ENCODE results near the gene MRGPRF. TPM values are rescaled to one million over a fixed set of nuclear protein-coding genes. Genes with fewer than 3 reads are reported as not detected.

The MRGPRF gene
- total RNA-seq, 1 donor from 2014 or later: 0.53 TPM

DNA sequence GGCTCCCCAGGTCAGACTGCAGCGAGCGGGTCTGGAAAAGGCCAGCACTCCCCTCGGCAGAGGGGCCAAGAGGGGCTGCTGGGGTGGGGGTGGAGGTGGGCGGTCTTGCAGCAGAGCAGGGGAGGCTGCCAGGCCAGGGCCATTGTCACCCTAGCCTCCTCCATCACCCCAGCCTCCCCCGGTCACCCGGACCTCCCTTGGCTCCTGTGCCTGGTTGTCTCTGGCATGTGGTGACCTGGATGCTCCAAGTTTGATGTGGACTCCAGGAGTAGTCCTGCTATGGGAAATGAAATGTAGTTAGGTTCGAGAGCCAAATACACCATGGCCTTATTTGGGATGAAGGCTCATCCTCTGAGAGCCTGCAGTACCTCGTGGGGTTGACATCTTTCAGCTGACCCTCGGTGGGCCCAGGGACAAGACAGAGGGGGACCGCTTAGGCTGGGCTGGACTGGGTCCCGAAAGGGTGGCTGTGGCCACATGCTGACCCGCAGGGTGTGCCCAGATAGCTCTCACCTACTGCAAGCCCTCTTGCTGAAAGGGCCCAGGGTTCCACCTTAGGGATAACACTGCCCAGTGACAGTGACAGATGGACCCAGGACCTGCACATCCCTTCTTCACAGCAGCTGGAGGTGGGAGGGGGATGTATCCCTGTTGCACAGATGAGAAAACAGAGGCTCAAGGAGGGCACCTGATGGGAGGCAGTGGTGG lies 56.3 kb downstream of the MRGPRF start:
- FAIRE-seq (peak; percentile 13), DNase-seq (ENCODE audit: low read depth) (no peak)
- TF ChIP-seq, protein P1, sequence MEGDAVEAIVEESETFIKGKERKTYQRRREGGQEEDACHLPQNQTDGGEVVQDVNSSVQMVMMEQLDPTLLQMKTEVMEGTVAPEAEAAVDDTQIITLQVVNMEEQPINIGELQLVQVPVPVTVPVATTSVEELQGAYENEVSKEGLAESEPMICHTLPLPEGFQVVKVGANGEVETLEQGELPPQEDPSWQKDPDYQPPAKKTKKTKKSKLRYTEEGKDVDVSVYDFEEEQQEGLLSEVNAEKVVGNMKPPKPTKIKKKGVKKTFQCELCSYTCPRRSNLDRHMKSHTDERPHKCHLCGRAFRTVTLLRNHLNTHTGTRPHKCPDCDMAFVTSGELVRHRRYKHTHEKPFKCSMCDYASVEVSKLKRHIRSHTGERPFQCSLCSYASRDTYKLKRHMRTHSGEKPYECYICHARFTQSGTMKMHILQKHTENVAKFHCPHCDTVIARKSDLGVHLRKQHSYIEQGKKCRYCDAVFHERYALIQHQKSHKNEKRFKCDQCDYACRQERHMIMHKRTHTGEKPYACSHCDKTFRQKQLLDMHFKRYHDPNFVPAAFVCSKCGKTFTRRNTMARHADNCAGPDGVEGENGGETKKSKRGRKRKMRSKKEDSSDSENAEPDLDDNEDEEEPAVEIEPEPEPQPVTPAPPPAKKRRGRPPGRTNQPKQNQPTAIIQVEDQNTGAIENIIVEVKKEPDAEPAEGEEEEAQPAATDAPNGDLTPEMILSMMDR (IDR thresholded peaks at IDR 0.05; ENCODE audit: insufficient read depth, low read length, severe bottlenecking): no peak
- H3K4me3 ChIP-seq (ENCODE audit: low read depth, low read length): no peak overlapping the region
- no peaks in the 10 kb centered on the region for H3K27me3 ChIP-seq (ENCODE audit: control insufficient read depth, insufficient read depth, low read length)
- no peaks in the 10 kb centered on the region for H3K36me3 ChIP-seq (ENCODE audit: control insufficient read depth, insufficient read depth, low read length)

DNA sequence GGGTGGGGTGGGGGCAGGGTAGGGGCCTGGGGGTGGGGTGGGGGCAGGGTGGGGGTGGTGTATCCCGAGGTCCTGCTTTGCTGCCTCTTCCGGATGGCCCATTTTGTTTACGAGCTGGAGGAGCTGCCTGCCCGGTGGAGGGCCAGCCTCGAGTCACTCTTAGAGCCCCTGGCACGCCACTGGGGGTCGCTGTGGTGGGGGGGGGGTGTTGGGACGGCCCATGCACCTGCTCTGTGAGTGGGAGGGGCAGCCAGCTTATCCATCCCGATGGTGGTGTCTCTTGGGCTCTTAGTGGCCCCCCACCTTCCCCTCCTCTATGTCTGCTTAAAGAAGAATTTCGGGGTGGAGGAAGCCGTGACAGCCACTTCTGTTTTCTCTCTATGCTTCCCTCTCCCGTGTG lies 56.9 kb downstream of the MRGPRF start:
- FAIRE-seq (no peak), DNase-seq (ENCODE audit: low read depth) (no peak)
- TF ChIP-seq, protein P1 (IDR thresholded peaks at IDR 0.05; ENCODE audit: insufficient read depth, low read length, severe bottlenecking): no peak
- H3K27me3 ChIP-seq (ENCODE audit: control insufficient read depth, insufficient read depth, low read length): no peaks in the 10 kb centered on the region
- H3K36me3 ChIP-seq (ENCODE audit: control insufficient read depth, insufficient read depth, low read length): no peaks in the 10 kb centered on the region
- H3K4me3 ChIP-seq (ENCODE audit: low read depth, low read length): no peak overlapping the region

DNA sequence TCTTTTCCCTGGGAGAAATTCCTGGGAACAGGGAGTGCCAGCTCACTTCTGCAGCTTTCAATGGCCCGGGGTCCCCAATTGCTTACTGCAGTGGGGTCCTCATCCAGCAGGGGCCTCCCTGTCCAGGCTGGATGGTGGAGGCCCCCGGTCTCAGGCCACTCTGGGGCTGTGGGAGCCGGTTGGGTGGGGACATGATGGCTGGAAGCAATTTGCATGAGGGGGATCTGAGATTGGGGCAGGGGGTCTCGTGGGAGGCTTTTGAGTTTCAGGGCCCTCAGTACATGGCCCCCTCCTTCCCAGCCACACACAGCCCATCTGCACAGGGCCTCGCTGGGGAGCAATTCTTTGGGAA lies 57.5 kb downstream of the MRGPRF start:
- DNase-seq (ENCODE audit: low read depth) (no peak), FAIRE-seq (no peak)
- no peaks in the 10 kb centered on the region for H3K27me3 ChIP-seq (ENCODE audit: control insufficient read depth, insufficient read depth, low read length)
- no peaks in the 10 kb centered on the region for H3K36me3 ChIP-seq (ENCODE audit: control insufficient read depth, insufficient read depth, low read length)
- TF ChIP-seq, protein P1 (IDR thresholded peaks at IDR 0.05; ENCODE audit: insufficient read depth, low read length, severe bottlenecking): no peak
- H3K4me3 ChIP-seq (ENCODE audit: low read depth, low read length): no peak overlapping the region

DNA sequence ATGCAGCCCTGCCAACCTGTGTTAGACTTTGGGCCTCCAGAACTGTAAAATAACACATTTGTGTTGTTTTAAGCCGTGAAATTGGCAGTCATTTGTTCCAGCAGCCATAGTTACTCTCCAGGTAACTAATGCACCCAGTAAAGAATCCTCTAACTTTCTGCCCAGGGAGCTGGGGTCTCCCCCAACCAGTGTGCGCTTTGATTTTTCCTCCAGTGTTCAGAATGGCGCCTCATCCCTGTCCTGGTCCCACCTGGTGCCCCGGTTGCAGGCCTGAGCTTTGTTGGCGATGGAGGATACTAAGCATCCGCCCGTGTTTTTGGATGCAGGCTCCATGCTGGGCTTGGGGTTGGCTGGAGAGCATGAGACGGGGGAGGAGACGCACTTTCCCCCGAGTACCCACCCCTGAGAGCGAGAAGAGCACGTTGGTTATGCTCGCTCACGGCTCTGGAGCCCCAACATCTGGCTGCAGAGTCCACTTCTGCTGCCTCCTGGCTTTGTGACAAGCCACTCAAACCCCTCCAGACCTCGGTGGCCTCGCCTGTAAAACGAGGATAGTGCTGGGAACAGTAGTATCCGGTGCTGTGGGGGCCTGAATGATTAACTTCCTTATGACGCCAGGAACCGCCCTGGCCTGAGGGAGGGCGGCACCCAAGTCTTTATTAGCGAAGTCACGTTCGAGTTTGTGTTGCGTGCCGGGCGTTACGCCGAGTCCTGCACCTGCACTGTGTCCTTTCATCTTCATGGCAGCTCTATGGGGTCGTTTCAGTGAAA lies 58.0 kb downstream of the MRGPRF start:
- Histone ChIP-seq H3K27me3 (ENCODE audit: control insufficient read depth, insufficient read depth, low read length) (no peaks in the 10 kb centered on the region), H3K4me3 (ENCODE audit: low read depth, low read length) (no peak overlapping the region), H3K36me3 (ENCODE audit: control insufficient read depth, insufficient read depth, low read length) (no peaks in the 10 kb centered on the region)
- TF ChIP-seq, protein P1 (IDR thresholded peaks at IDR 0.05; ENCODE audit: insufficient read depth, low read length, severe bottlenecking): no peak
- DNase-seq (ENCODE audit: low read depth) (peak; percentile 10), FAIRE-seq (peak; percentile 52)

Other genes starting within 250 kb of the MRGPRF start
- 29.2 and 35.3 TPM in 2 replicates for gene CPT1A, start 171.3 kb downstream of the MRGPRF start, total RNA-seq
- 50.8 and 65.0 TPM in 2 replicates for gene MRPL21, start 109.4 kb downstream of the MRGPRF start, total RNA-seq
- gene IGHMBP2, start 109.4 kb downstream of the MRGPRF start, total RNA-seq: 8.7 and 10.2 TPM in 2 replicates
- not detected in 2 replicates for gene MRGPRD, start 32.3 kb downstream of the MRGPRF start, total RNA-seq
- 4.5 and 6.5 TPM in 2 replicates for gene TPCN2, start 35.7 kb upstream of the MRGPRF start, total RNA-seq
- 0.26 and 0.38 TPM in 2 replicates for gene SMIM38, start 142.7 kb upstream of the MRGPRF start, total RNA-seq

Measured in bronchial epithelial cell (primary cell).